ENCODE data around the gene PLAC9.

DNA sequence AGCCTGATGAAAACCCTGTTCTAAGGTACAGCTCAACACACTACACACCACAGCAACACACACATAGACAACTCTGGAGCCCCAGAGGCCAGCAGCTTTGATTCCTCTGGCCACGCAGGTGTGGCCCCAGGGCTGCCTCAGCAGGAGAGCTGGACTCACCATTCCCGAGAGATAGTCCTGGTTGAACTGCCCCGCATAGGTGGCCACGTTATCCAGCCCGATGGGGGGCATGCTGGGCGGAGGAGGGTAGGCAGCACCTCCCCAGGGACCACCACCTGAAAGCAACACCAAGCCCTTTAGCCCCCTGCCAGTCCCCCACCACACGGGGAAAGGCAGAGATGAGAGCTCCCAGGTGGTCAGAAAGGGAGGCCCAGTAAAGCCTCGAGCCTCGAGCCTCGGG, 38.1 kb downstream of the PLAC9 start:
- no peak for TF ChIP-seq EZH2phosphoT487 (IDR thresholded peaks at IDR 0.05; ENCODE audit: low read depth, severe bottlenecking, unreplicated experiment)
- TF ChIP-seq, protein P1, sequence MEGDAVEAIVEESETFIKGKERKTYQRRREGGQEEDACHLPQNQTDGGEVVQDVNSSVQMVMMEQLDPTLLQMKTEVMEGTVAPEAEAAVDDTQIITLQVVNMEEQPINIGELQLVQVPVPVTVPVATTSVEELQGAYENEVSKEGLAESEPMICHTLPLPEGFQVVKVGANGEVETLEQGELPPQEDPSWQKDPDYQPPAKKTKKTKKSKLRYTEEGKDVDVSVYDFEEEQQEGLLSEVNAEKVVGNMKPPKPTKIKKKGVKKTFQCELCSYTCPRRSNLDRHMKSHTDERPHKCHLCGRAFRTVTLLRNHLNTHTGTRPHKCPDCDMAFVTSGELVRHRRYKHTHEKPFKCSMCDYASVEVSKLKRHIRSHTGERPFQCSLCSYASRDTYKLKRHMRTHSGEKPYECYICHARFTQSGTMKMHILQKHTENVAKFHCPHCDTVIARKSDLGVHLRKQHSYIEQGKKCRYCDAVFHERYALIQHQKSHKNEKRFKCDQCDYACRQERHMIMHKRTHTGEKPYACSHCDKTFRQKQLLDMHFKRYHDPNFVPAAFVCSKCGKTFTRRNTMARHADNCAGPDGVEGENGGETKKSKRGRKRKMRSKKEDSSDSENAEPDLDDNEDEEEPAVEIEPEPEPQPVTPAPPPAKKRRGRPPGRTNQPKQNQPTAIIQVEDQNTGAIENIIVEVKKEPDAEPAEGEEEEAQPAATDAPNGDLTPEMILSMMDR (IDR thresholded peaks at IDR 0.05; ENCODE audit: poor library complexity): no peak
- no peak for TF ChIP-seq EZH2 (IDR thresholded peaks at IDR 0.05; ENCODE audit: borderline replicate concordance)

All from hepatocyte (in vitro differentiated cells).